ENCODE results near the gene FARP1. TPM values are rescaled to one million over a fixed set of nuclear protein-coding genes. Genes with fewer than 3 reads are reported as not detected.

The FARP1 gene
- total and polyA plus RNA-seq, 2 of the 13 experiments (the other 11 are each of a cell fraction or from before 2014, with no cell fraction given), result 70.6 to 126 TPM

DNA sequence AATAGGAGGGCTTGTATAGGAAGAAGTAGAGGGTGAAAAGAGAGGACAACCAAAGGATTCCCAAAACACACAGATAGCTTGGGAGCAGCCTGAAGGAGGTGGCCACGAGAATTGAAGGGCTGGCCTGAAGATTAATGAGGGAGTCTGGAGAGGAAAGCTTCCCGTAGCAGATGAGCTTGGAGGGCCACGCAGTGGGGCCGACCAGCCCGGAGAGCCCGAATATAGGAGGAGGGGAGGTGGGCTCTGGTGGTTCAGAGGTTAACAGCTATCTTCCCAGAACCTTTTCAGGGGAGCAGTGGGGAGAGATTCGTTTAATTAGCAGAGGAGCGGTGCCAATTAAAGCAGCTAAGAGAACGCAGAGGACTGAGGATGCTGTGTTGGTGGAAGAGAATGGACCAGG, 279.2 kb downstream of the FARP1 start:
- POLR2A ChIA-PET, result no interaction called here

GRCh38 chr13:98423417-98423816, 280.5 kb downstream of the FARP1 start:
- no peak for DNase-seq (ENCODE audit: low spot score)
- Histone ChIP-seq H3K4me2 (ENCODE audit: low read depth, low read length) (no peak overlapping the region), H4K20me1 (ENCODE audit: insufficient read depth, low read length) (peaks cover 5% of the 10 kb centered on the region), H3K36me3 (replicated peaks in 1 of 2; ENCODE audit: control insufficient read depth in 1 of 2, insufficient read depth in 2 of 2, low read length in 2 of 2) (peaks cover 42 to 92% of the 10 kb centered on the region in 2 experiments), H3K27me3 (ENCODE audit: control insufficient read depth in 1 of 2, insufficient read depth in 2 of 2, low read length in 2 of 2) (no peaks in the 10 kb centered on the region), H3K79me2 (ENCODE audit: insufficient read depth, low read length) (no peaks in the 10 kb centered on the region), H3K9ac (ENCODE audit: insufficient read depth, low read depth, low read length) (no peak overlapping the region), H3K27ac (ENCODE audit: extremely low read length, insufficient read depth, low read length) (no peak overlapping the region), H3K4me3 (replicated peaks in 1 of 3; ENCODE audit: insufficient read depth in 1 of 3, low read depth in 2 of 3, low read length in 3 of 3) (no peak overlapping the region), H2AFZ (ENCODE audit: low read length) (no peak overlapping the region), H3K4me1 (ENCODE audit: insufficient read depth, low read length) (no peaks in the 10 kb centered on the region), H3K9me3 (ENCODE audit: low read length) (no peaks in the 10 kb centered on the region)
- in situ Hi-C loops (cut with HindIII; ENCODE audit: extremely low pct_ligation_motif_present, low pct_unique_long_range_greater_than_20kb) (no loop called here), intact Hi-C loops (cut with micrococcal nuclease; ENCODE audit: unreplicated experiment) (no loop called here)
- FAIRE-seq, result no peak
- BruUV-seq (replicated peaks), result no TSS peak
- ATAC-seq, result no peak
- 97% methylated on average over 7 of the region's 7 CpGs for WGBS (ENCODE audit: low lambda C conversion rate)
- ChIA-PET POLR2A (no interaction called here), CTCF (ENCODE audit: low intra/inter-chr PET ratio, low total read pairs) (no interaction called here)
- TF ChIP-seq SALL2 (CRISPR knock-in tag; IDR thresholded peaks at IDR 0.05) (no peak), SMARCE1 (IDR thresholded peaks at IDR 0.05; ENCODE audit: borderline replicate concordance) (no peak), SP2 (CRISPR knock-in tag; IDR thresholded peaks at IDR 0.05) (no peak), CREB1 (IDR thresholded peaks at IDR 0.05) (no peak), CREB1 (CRISPR knock-in tag; IDR thresholded peaks at IDR 0.05) (no peak), KMT2A (CRISPR knock-in tag; IDR thresholded peaks at IDR 0.05) (no peak), ISL2 (CRISPR knock-in tag; IDR thresholded peaks at IDR 0.05) (no peak), KLF12 (CRISPR knock-in tag; IDR thresholded peaks at IDR 0.05; ENCODE audit: borderline replicate concordance) (no peak), TRIM24 (CRISPR knock-in tag; IDR thresholded peaks at IDR 0.05) (no peak), ZNF256 (CRISPR knock-in tag; conservative IDR thresholded peaks at IDR 0.05) (no peak), ZNF207 (IDR thresholded peaks at IDR 0.05; ENCODE audit: borderline replicate concordance) (no peak), GPN1 (CRISPR knock-in tag; IDR thresholded peaks at IDR 0.05; ENCODE audit: borderline replicate concordance) (no peak), NFYC (CRISPR knock-in tag; IDR thresholded peaks at IDR 0.05) (no peak)
- TF ChIP-seq, protein P1, sequence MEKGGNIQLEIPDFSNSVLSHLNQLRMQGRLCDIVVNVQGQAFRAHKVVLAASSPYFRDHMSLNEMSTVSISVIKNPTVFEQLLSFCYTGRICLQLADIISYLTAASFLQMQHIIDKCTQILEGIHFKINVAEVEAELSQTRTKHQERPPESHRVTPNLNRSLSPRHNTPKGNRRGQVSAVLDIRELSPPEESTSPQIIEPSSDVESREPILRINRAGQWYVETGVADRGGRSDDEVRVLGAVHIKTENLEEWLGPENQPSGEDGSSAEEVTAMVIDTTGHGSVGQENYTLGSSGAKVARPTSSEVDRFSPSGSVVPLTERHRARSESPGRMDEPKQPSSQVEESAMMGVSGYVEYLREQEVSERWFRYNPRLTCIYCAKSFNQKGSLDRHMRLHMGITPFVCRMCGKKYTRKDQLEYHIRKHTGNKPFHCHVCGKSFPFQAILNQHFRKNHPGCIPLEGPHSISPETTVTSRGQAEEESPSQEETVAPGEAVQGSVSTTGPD (CRISPR knock-in tag; IDR thresholded peaks at IDR 0.05), result no peak
- TF ChIP-seq, protein P2, sequence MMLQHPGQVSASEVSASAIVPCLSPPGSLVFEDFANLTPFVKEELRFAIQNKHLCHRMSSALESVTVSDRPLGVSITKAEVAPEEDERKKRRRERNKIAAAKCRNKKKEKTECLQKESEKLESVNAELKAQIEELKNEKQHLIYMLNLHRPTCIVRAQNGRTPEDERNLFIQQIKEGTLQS (CRISPR knock-in tag; IDR thresholded peaks at IDR 0.05), result no peak

More for the DNA sequence above, 279.2 kb downstream of the FARP1 start:
- in situ Hi-C loops (cut with HindIII; ENCODE audit: extremely low pct_ligation_motif_present, low pct_unique_long_range_greater_than_20kb) (no loop called here), intact Hi-C loops (cut with micrococcal nuclease; ENCODE audit: unreplicated experiment) (no loop called here)
- Histone ChIP-seq H3K4me1 (ENCODE audit: insufficient read depth, low read length) (no peaks in the 10 kb centered on the region), H2AFZ (ENCODE audit: low read length) (no peak overlapping the region), H3K36me3 (replicated peaks in 1 of 2; ENCODE audit: control insufficient read depth in 1 of 2, insufficient read depth in 2 of 2, low read length in 2 of 2) (peaks cover 35 to 87% of the 10 kb centered on the region in 2 experiments), H3K4me3 (replicated peaks in 1 of 3; ENCODE audit: insufficient read depth in 1 of 3, low read depth in 2 of 3, low read length in 3 of 3) (no peak overlapping the region), H4K20me1 (ENCODE audit: insufficient read depth, low read length) (peaks cover 3% of the 10 kb centered on the region; the same call in 1 of the 2 replicates), H3K4me2 (ENCODE audit: low read depth, low read length) (no peak overlapping the region), H3K9me3 (ENCODE audit: low read length) (no peaks in the 10 kb centered on the region), H3K9ac (ENCODE audit: insufficient read depth, low read depth, low read length) (no peak overlapping the region), H3K79me2 (ENCODE audit: insufficient read depth, low read length) (no peaks in the 10 kb centered on the region), H3K27me3 (ENCODE audit: control insufficient read depth in 1 of 2, insufficient read depth in 2 of 2, low read length in 2 of 2) (no peaks in the 10 kb centered on the region), H3K27ac (ENCODE audit: extremely low read length, insufficient read depth, low read length) (no peak overlapping the region)
- 97% methylated on average over 9 of the region's 9 CpGs for WGBS (ENCODE audit: low lambda C conversion rate)
- TF ChIP-seq SP1 (IDR thresholded peaks at IDR 0.05) (no peak), SP1 (CRISPR knock-in tag; IDR thresholded peaks at IDR 0.05) (no peak), RXRB (CRISPR knock-in tag; IDR thresholded peaks at IDR 0.05; ENCODE audit: borderline replicate concordance) (no peak), KDM5B (CRISPR knock-in tag; IDR thresholded peaks at IDR 0.05; ENCODE audit: borderline replicate concordance) (no peak), MYC (CRISPR knock-in tag; IDR thresholded peaks at IDR 0.05; ENCODE audit: borderline replicate concordance) (no peak), TERF1 (CRISPR knock-in tag; IDR thresholded peaks at IDR 0.05) (no peak)
- BruUV-seq (replicated peaks), result no TSS peak
- CTCF ChIA-PET (ENCODE audit: low intra/inter-chr PET ratio, low total read pairs), result no interaction called here
- ATAC-seq (no peak), FAIRE-seq (no peak), DNase-seq (ENCODE audit: low spot score) (no peak)

Data from HepG2 (cell line).